Measurements from ENCODE around the gene SMIM24.

SMIM24 gene

GRCh38 chr19:3475449-3475848 lies 4.9 kb downstream of the SMIM24 start:
- no peak for DNase-seq

GRCh38 chr19:3474614-3475013 lies 5.7 kb downstream of the SMIM24 start:
- DNase-seq = no peak

GRCh38 chr19:3474010-3474409 lies 6.3 kb downstream of the SMIM24 start:
- DNase-seq = no peak

- peak in 16 of 56 donors; percentile 2 to 48 (median 23) for DNase-seq
Observed at GRCh38 chr19:3471954-3472655, 8.2 kb downstream of the SMIM24 start.

GRCh38 chr19:3470500-3471128 lies 9.7 kb downstream of the SMIM24 start:
- no peak for DNase-seq

GRCh38 chr19:3469638-3470499 lies 10.5 kb downstream of the SMIM24 start:
- peak in 1 of 56 donors; percentile 24 for DNase-seq

- no peak for DNase-seq
Observed at GRCh38 chr19:3468211-3468610, 12.1 kb downstream of the SMIM24 start.

GRCh38 chr19:3467437-3468198 lies 12.7 kb downstream of the SMIM24 start:
- no peak for DNase-seq

- peak in 28 of 56 donors; percentile 1 to 65 (median 33) for DNase-seq
Observed at GRCh38 chr19:3466635-3467034, 13.7 kb downstream of the SMIM24 start.

- no peak for DNase-seq
Observed at GRCh38 chr19:3465552-3465951, 14.8 kb downstream of the SMIM24 start.

GRCh38 chr19:3464587-3465235 lies 15.6 kb downstream of the SMIM24 start:
- no peak for DNase-seq

GRCh38 chr19:3463714-3464586 lies 16.4 kb downstream of the SMIM24 start:
- no peak for DNase-seq

GRCh38 chr19:3462991-3463713 lies 17.2 kb downstream of the SMIM24 start:
- DNase-seq = no peak

GRCh38 chr19:3459965-3460582 lies 20.3 kb downstream of the SMIM24 start:
- DNase-seq = no peak

- DNase-seq = peak in 49 of 56 donors; percentile 8 to 76 (median 49)
Observed at GRCh38 chr19:3459089-3459881, 21.0 kb downstream of the SMIM24 start.

- peak in 4 of 56 donors; percentile 6 to 18 (median 10) for DNase-seq
Observed at GRCh38 chr19:3458229-3459088, 21.9 kb downstream of the SMIM24 start.
